WERI-Rb-1 (cell line): ENCODE results near the gene DISP1.

Experiments used
- DNase-seq: peaks from one replicate; pipeline ENCODE4 v3.0.0-alpha.2; 2020
- H3K27ac ChIP-seq: fragments of 250-450 bp; sonication (Bioruptor Pico); 2 replicates; pipeline ENCODE4 v1.5.1; 2020; ENCODE audit warnings: mild to moderate bottlenecking, moderate library complexity
- H3K27me3 ChIP-seq: fragments of 250-450 bp; sonication (Bioruptor Pico); 2 replicates; pipeline ENCODE4 v1.5.1; 2021; ENCODE audit warnings: mild to moderate bottlenecking, low read depth, moderate library complexity; ENCODE audit not compliant: insufficient read depth, severe bottlenecking
- H3K36me3 ChIP-seq: fragments of 250-450 bp; sonication (Bioruptor Pico); 2 replicates; pipeline ENCODE4 v1.5.1; 2020; ENCODE audit warnings: mild to moderate bottlenecking, moderate library complexity
- H3K4me3 ChIP-seq: 2 replicates; pipeline ENCODE4 v1.5.1; 2011; ENCODE audit warnings: low read depth, mild to moderate bottlenecking, control low read depth, low read length
- H3K9me3 ChIP-seq: fragments of 250-450 bp; sonication (Bioruptor Pico); 2 replicates; pipeline ENCODE4 v1.5.1; 2021; ENCODE audit warnings: mild to moderate bottlenecking, moderate library complexity; ENCODE audit not compliant: severe bottlenecking
- TF ChIP-seq, protein P1 (sequence below): IDR thresholded peaks from 2 replicates; pipeline ENCODE4 v1.5.1; 2011; ENCODE audit warnings: low read depth, mild to moderate bottlenecking, control low read depth, inconsistent platforms, low read length

DISP1 gene

DNA sequence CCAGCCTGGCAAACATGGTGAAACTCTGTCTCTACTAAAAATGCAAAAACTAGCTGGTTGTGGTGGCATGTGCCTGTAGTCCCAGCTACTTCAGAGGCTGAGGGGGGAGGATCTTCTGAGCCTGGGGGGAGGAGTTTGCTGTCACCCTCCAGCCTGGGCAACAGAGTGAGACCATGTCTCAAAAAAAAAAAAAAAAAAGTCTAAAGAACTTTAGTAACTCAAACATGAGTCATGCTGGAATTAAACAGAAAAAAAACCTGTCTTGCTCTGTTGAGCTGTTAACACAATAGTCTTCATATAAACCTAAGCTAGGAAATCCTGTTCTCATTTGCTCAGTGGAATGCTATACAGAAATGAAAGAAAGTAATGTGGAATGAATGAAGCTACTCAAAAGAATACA lies 16.7 kb upstream of the DISP1 start:
- Histone ChIP-seq H3K27ac (no peak overlapping the region), H3K36me3 (no peaks in the 10 kb centered on the region), H3K4me3 (no peak overlapping the region), H3K27me3 (no peaks in the 10 kb centered on the region), H3K9me3 (no peaks in the 10 kb centered on the region)
- TF ChIP-seq, protein P1, sequence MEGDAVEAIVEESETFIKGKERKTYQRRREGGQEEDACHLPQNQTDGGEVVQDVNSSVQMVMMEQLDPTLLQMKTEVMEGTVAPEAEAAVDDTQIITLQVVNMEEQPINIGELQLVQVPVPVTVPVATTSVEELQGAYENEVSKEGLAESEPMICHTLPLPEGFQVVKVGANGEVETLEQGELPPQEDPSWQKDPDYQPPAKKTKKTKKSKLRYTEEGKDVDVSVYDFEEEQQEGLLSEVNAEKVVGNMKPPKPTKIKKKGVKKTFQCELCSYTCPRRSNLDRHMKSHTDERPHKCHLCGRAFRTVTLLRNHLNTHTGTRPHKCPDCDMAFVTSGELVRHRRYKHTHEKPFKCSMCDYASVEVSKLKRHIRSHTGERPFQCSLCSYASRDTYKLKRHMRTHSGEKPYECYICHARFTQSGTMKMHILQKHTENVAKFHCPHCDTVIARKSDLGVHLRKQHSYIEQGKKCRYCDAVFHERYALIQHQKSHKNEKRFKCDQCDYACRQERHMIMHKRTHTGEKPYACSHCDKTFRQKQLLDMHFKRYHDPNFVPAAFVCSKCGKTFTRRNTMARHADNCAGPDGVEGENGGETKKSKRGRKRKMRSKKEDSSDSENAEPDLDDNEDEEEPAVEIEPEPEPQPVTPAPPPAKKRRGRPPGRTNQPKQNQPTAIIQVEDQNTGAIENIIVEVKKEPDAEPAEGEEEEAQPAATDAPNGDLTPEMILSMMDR = no peak
- no peak for DNase-seq

DNA sequence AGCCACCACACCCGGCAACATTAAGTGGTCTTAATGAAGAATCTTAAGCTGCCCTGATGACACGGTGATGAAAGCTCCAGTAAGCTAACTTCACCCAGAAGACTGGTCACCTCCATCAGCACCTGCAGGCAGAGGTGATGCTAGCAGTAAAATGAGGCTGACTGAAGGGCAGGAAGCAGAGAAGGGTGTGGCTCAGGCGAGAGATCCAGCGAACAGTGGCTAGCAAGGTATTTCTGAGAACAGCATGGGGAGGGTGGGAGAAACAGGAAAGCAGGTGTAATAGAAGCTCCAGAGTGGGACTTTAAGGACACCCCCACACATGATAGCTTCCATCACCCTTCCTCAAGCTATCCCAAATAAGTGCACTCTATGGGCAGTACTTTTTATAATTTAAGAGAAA lies 15.9 kb upstream of the DISP1 start:
- Histone ChIP-seq H3K4me3 (no peak overlapping the region), H3K27ac (no peak overlapping the region), H3K27me3 (no peaks in the 10 kb centered on the region), H3K9me3 (no peaks in the 10 kb centered on the region), H3K36me3 (no peaks in the 10 kb centered on the region)
- TF ChIP-seq, protein P1 = no peak
- no peak for DNase-seq

DNA sequence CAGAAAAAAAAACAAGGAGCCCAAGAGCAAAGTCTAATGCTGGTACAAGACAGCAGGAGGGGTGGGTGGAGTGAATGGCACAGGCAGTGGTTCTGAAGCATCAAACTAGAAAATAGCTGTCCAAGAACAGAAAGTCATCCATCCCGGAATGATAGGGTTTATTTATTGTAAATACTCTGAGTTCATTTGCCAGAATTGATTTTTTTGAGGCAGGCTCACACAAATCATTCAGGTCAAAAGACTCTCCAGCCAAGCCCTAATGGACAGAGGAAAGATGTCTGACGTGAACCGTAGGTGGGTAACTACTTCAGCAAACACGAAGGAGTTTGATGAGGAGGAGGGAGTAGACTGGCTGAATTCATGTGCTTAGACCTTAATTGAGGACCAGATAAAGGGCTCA lies 13.8 kb upstream of the DISP1 start:
- Histone ChIP-seq H3K36me3 (no peaks in the 10 kb centered on the region), H3K9me3 (no peaks in the 10 kb centered on the region), H3K27me3 (no peaks in the 10 kb centered on the region), H3K27ac (no peak overlapping the region), H3K4me3 (no peak overlapping the region)
- DNase-seq = no peak
- TF ChIP-seq, protein P1 = no peak

DNA sequence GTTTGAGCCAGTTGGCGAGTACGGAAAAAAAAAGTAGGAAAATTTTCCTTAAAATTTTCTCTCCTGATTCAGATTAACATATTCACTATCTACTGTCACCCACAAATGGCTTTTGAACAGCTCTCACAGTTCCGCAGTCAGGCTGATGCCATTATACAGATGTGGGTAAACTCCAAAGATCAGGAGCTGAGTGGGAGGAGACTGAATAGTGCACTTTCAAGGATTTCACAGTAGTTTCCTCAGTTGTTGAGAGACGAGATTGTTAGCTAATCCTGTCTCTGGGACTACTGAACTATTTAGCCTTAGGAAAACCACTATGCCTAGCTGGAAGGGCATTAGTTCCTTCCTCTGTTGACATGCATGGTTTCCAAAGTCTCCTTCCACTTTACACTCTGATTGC lies 3.2 kb upstream of the DISP1 start:
- no peaks in the 10 kb centered on the region for H3K27me3 ChIP-seq

DNA sequence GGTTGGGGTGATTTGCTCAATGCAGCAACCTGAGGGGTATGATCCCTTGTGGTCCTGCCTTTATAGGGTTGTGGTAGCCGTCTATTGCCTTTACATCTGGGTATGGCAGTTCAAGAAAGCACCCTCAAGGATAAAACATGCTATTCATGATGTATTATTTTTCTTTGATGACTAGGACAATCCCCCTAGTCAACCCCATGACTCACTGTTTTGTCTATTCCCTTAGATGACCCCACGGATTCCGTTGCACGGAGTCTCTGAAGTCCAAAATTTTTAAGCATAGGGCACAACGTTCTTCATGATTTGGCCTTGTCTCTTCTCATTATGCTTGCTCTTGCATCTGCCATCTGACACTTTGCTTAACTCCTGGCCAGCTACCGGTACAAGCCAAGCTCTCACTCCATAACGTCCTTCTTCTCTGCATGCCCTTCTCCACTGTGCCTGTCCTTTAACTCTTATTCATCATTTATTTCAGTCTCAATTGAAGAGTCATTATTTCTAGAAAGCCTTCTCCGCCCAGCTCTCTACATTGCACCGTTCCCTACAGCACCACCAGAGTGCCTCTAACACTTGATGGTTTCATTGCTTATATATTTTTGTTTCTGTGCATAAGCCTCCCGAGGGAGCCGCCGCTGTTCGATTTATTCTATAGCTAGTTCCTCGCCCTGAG lies 838 bp upstream of the DISP1 start:
- Histone ChIP-seq H3K27me3 (no peaks in the 10 kb centered on the region), H3K4me3 (peak overlapping the region; percentile 81), H3K36me3 (no peaks in the 10 kb centered on the region), H3K27ac (no peak overlapping the region; the same call in 1 of the 2 replicates), H3K9me3 (no peaks in the 10 kb centered on the region)
- DNase-seq = no peak
- TF ChIP-seq, protein P1 = no peak

More for the DNA sequence above, 3.2 kb upstream of the DISP1 start:
- no peaks in the 10 kb centered on the region for H3K36me3 ChIP-seq
- H3K9me3 ChIP-seq = no peaks in the 10 kb centered on the region
- TF ChIP-seq, protein P1 = no peak
- no peak overlapping the region for H3K4me3 ChIP-seq
- DNase-seq = no peak
- H3K27ac ChIP-seq = no peak overlapping the region

DNA sequence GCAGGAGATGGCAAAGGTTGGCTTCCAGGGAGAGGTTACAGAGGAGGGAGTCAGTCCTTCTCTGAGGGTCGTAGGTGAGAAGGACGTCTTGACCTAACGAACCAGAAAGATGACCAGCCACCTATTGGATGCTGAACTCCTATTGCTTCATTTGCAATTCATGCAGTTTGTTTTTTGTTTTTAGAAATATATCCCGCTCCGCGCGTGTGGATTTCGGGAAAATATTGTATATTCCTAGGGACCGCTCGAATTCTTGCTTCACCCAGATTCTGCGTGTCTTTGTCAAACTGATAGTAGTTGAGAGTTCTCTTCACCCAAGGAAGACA lies 564 bp downstream of the DISP1 start:
- H3K27me3 ChIP-seq = no peaks in the 10 kb centered on the region
- H3K4me3 ChIP-seq = peak overlapping the region; percentile 81
- no peak for DNase-seq
- peak overlapping the region; percentile 76 for H3K27ac ChIP-seq
- TF ChIP-seq, protein P1 = no peak
- H3K9me3 ChIP-seq = no peaks in the 10 kb centered on the region
- H3K36me3 ChIP-seq = no peaks in the 10 kb centered on the region
